Cerebellar nuclear complex (tissue), 1 donor: ENCODE measurements around the gene HHIPL2.

Experiments
- DNase-seq, 2 experiments: peaks; one replicate each; lab custom pipeline; 2025; lab: John Stamatoyannopoulos, UW

Gene HHIPL2

DNA sequence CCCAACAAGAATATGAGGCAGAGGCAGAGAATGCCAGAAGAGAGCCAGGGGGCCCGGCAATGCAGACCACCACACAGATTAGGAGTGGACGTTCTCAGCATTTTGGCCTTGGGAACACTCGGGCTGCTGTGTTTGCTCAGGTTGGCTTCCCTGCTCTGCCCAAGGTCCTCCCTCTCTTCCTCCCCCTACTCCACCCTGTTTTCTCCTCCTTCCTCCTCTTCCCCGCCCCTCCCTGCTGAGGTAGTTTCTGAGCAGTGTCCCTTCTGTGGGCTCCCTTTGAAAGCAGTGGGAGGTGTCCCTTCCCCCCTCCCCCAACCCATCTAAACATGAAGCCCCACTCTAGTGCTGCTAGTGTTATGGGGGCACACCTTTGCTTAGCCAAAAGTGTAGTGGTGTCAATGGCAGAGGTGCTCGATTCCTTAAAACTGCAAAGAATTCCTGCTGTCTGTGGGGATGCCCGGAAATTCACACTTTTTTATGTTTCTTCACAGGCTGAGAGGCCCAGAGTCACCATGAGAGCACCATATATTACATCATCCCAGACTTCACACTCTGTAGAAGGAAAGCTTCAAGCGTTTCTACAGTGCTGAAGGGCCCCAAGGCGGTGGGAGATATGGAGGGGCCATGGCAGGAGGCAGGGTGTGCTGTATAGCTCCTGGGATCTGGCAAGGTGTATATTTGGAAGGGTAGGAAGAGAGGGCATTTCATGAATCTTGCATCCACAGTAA, at the start of gene HHIPL2:
TSS of gene HHIPL2 (minus strand) at position 161 of the 728 bp plus-strand sequence. CDS start at position 101, 60 bp downstream.
- DNase-seq, result no peak

DNA sequence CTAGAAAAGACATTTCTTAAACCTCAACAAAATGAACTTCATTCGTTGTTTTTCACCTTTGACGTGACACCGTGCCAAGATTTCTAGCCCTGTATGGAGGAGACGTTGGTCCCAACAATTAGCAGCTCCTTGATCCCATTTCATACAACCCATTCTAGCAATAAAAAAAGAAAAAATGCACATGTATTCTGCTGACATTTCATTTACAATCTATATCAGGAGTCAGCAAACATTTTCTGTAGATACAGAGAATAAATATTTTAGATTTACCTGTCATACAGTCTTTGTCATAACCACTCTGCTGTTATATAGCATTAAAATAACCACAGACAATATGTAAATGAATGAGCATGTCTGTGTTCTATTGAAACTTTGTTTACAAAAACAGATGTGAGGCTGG, 48.8 kb upstream of the HHIPL2 start:
- DNase-seq, result no peak

DNA sequence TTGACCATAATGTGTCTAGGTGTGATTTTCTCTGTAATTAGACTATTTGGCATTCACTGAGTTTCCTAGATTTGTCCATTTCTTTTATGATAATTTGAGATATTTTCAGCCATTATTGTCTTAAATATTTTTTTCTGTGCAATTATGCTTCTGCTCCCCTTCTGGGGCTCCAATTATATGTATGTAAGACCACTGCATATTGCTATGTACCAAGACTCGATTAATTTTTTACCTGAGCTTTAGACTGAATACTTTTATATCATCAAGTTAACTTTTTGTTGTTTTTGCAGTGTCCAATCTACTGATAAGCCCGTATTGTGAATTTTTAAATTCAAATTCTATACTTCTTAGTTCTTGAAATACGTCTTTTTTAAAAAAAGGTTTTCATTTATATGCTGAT, 46.9 kb upstream of the HHIPL2 start:
- no peak for DNase-seq

DNA sequence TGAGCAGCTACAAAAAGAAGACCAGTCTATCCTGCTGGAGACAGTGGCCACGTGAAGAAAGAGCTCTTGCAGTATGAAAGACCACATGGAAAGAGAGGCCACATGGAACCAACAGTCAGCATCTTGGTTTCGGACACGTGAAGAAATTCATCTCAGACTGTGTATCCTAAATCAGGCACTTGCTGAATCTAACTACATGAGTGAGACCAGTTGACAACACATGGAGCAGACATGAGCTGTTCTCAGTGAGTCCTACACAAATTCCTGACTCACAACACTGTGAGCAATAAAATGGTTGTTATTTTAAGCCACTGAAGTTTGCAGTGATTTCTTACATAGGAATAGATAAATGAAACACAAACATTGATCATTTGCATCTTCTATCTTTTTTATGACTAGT, 44.3 kb upstream of the HHIPL2 start:
- DNase-seq, result no peak

DNA sequence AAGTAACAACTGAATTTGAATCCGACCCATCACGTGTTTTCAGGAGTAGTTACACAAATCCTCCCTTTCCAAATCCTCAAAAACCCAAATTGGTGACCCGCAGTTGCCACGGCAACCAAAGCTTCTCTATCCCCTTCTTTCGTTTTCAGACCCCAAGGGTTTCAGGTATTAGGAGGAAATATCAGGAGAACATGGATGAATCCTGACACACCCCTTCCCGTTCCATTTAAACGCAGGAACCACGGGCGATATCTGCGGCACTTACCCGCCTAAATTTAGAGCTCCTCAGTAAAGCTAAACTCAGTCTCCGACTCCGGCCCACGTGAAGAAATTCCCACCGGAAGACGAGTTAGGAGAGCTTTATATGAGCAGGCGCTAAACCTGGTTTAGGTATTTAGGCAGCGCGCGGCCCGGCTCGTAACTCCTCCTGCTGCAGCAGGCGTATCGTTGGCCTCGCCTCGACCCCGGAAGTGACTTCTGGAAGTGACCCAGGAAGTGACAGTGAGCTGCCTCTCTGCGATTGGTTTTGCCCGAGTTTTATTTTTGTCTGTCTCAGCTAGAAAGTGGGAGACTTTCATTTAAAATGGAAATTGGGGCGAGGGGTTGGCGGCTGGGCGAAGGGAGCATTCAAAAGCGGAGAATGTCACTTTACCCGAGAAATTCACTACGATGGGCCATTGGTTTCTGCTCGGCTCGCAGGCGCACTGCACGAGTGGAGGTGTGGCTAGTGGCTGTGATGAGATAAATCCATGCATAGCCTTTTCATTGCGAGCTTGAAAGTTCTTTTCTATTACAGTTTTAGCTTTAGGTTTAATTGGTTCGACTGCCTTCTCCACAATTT, 41.8 kb upstream of the HHIPL2 start, which contains the start of gene TAF1A:
TSS of gene TAF1A (minus strand) at position 472 of the 841 bp plus-strand sequence.
- peak; percentile 34 to 73 for DNase-seq

DNA sequence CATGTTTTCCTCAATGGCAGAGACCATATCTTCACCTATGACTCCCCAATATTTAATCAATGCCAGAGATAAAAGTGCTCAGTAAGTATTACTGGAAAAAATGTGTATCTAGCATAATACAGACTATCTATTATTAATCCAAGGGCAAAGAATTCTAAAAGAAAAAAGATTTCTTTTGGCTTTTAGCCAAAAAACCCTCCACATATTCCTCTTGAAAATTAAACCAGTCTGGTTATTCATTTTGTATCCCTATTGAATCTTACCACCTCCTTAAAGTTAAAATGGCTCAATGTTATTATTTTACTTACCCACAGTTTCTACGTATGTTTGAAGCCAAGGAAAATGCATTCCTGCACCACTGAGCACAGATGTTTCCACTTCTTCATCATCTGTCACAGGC, 40.2 kb upstream of the HHIPL2 start:
- DNase-seq, result no peak

DNA sequence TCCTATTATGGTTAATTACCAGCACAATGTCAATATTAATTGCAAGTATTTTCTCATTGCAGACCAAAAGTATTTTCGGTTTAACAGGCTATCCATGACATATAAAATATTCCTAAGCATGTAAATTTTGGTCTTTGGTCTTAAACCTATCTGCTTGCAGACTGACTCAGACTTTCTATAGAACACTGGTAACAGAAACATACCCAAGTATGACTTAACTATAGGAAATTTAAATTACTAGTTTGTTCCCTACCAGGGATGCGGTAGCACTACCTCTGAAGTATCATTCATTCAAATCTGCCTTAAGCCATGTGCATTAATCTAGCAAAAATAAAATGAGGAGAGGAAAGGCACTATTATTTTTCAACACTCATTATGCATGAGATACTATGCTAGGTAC, 38.9 kb upstream of the HHIPL2 start:
- DNase-seq, result no peak

DNA sequence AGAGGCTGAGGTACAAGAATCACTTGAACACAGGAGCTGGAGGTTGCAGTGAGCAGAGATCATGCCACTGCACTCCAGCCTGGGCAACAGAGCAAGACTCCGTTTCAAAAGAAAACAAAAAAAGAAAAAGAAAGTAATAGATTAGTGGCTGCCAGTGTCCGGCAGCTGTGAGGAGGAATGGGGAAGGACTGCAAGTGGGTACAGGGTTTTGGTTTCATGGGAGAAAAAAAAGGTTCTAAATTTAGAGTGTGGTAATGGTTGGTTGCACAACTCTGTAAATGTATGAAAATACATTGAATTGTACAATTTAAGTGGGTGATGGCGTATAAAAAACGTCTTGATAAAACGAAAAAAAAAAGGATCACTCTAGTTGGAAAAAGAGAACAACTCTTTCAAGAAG, 35.2 kb upstream of the HHIPL2 start:
- DNase-seq, result no peak

DNA sequence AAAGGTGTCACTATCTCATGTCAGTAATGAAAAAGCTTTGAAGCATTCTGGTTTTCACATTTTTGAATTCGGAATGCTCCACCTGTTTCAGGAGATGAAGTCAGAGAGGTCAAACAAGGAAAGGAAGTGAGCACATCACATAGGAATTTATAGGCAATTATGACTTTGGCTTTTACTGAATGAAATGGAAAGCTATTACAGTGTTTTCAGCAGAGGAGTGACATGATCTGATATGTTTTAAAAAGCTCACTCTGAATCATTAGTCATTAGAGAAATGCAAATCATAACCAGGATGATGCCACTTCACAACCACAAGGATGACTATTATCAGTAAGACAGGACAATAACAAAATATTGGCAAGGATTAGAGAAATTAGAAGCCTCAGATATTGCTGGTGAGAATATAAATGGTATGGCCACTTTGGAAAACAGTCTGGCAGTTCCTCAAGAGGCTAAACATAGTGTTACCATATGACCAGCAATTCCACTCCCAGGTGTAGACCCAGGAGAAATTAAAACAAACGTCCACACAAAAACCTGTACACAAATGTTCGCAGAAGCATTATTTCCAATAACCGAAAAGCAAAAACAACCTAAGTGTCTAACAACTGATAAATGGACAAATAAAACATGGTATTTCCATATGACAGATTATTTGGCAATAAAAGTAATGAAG, 34.3 kb upstream of the HHIPL2 start:
- DNase-seq, result no peak

DNA sequence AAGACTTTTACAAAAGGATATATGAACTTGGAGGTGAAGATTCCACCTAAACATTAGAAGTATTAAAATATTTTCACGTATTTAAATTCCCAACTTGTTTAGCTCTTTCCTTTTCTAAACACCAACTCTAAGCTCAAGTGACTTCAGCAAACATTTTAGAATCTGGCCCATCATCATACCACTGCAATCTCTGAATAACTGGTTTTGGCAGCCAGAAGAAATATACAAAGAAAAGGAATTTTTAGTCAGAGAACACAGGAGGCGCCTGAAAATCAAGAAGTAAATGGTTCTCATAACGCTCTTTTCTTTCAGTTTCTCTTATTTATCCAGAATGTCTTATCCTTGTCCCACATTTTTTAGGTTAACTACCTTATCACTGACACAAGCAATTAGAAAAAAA, 31.4 kb upstream of the HHIPL2 start:
- DNase-seq, result no peak

DNA sequence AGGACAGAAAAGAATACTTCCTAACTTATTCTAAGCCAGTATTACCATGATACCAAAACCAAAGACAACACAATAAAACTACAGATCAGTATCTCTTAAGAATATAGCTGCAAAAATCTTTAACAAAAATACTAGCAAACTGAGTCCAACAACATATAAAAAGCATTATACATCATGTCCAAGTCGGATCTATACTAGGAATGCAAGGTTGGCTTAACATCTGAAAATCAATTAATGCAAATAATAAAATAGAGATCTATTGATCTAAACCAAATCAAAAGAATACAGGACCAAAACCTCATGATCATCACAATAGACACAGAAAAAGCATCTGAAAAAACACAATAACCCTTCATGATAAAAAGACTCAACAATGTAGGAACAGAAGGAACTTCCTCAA, 22.9 kb upstream of the HHIPL2 start:
- DNase-seq, result no peak

DNA sequence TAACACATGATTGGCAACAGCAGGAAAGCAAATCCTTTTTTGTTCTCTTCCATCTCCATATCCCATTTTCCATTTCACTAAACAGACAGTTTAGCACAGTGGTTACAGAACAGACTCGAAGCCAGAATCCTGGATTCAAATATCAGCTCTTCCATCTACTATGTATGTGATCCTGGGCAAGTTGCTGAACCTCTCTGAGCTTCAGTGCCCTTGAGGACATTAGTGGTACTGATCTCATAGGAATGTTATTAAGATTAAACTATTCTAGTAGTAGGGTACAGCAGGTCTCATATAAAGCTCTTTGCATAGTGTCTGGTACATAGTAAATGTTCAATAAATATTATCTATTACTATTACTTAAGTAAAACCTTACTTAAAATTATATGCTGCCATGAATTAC, 13.8 kb upstream of the HHIPL2 start:
- no peak for DNase-seq

DNA sequence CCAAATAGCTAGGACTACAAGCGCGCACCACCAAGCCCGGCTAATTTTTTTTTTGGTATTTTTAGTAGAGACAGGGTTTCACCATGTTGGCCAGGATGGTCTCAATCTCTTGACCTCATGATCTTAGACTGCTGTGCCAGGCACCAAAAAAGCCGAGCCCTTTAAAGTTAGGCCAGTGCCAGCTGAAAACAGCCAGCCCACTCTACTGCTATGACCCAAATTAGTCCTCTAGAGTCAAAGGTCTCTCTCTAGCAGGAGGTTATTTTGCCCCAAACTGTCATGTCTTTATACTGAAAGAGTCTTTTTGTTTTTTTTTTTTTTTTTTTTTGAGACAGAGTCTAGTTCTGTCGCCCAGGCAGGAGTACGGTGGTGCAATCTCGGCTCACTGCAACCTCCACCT, 9.7 kb upstream of the HHIPL2 start:
- no peak for DNase-seq

DNA sequence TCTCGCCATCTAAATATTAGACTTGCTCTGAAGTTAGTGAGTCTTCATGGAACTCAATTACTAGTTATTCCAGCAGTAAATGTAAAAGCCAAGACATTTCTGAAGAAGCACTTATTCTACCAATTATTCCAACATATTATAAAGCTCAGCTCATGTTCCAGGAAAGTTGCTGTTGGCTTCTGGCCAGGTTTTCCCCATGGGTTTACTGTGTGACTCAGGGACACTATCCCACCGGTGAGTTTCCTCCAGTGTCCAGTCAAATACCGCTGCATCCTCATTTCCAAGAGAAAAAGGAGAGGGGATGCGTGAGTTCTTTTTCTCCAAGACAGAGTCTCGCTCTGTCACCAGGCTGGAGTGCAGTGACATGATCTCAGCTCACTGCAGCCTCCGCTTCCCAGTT, 9.2 kb upstream of the HHIPL2 start:
- no peak for DNase-seq

DNA sequence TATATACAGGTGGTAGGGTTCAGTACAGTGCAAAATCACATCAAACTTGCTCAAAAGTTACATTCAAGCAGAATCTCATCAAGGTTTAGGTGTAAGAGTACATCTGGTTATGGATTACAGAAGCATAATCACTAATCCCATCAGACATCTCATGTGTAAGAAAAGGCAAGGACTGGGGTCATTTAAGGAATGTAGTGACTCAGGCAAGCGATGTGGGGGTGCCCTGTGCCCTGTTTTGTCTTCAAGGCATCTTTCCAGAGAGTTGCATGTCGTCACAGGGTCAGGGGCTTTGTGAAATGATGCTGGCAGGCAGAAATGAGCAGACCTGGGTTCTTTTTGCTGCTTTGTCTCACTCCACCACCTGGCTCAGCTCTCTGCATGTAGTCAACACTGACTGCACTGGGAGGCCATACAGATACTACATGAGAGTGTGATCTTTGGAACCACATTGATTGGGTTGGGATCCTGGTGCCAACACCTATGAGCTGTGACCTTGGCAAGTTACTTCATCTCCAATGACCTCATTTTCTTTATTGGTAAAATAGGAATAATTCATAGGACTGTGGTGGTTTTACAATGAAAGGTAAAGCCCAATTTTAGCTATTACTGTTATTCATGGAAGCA, 8.2 kb upstream of the HHIPL2 start:
- no peak for DNase-seq

DNA sequence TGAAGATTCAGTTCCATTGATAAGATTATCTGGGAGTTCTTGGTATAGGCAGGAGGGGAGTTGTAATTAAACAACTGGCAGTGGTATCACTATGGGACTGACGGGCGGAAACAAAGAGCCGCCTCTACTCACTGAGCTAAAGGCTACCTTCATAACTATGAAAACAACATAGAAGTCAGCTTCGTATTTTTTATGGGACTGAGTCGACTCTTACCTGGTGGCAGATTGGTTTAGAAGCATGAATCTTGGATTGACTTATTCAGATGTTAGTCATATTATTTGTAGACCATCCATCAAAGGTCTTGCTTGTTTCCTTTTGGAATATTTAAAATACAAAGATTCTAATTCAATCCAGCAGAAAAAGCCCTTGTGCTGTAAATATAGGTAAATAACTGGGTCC, 6.3 kb upstream of the HHIPL2 start:
- DNase-seq, result no peak

DNA sequence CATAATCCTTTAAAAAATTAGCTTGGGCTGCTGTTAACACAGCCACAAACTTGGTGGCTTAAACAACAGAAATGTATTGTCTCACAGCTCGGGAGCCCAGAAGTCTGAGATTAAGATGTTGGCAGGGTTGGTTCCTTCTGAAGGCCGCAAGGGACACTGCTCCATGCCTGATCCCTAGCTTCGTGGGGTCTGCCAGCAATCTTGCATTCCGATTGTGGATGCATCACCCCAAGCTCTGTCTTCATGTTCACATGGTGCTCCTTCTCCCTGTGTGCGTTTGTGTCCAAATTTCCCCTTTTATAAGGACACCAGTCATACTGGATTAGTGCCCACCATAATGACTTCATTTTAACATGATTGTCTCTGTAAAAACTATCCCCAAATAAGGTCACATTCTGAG, 5.0 kb upstream of the HHIPL2 start:
- DNase-seq, result no peak

DNA sequence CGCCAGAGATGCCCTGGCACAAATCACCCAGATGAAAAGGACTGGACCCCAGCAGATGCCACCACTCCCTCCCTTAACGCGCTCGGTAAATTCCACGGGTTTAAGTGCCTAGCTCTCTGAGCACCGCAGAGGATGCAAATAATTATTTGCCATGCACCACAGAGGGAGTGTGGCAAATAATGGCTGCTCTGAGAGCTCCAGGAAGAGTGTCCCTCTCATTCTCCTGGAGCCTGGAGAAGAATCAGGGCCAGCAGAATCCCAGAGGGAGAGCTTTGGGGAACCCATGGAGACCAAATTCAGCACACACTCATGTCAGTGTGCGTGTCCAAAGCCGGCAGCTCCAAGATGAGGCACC, 667 bp downstream of the HHIPL2 start:
- DNase-seq, result no peak

DNA sequence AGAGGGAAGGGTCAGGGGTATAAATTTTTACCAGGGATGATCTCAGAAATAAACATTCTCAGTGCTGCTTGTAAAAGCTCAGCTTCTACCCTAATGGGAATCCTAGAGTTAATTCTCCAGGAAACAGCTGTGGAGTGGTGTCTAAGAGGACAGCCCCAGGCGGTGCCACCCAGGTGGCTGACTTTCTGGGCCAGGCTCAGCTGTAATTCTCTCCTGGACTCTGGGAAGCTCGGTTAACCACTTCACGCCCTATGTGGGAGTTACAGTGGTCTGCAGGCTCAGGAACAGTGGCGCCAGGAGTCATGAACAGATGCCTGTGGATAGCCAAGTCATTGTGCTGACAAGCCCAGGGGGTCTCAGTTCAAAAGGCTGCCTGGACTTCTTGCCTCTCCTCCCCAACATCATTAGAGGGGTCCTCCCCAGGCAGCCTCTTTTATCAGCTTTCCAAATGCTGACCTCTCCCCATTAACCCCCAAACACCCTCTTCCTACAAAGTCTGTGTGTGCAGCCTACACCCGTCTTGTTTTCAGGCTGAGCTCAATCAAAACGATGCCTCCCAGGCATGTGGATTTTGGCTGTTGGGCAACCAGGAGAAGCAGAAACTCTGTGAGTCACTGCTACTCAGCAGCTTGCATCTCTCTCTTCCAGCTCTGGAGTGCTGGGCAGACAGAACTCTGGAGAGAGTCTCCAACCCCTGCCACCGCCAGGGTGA, 1.2 kb downstream of the HHIPL2 start:
- DNase-seq, result no peak

DNA sequence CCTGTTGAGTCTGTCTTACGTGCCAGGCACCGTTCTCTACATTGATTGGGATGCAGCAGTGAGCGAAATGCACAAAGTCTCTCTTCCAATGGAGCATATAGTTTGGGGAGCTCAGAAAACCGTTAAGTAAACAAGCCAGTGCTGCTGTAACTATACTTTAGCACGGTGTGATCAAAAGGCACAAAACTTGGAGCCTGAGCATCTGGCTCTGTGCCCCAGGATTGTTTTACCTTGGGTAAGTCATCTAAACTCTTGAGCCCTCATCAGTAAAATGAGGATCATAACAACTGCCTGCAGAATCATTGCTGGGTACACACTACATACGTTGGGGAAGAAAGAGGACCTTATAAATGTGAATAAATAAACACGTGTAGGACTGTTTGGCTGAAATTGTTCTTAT, 1.8 kb downstream of the HHIPL2 start:
- no peak for DNase-seq

DNA sequence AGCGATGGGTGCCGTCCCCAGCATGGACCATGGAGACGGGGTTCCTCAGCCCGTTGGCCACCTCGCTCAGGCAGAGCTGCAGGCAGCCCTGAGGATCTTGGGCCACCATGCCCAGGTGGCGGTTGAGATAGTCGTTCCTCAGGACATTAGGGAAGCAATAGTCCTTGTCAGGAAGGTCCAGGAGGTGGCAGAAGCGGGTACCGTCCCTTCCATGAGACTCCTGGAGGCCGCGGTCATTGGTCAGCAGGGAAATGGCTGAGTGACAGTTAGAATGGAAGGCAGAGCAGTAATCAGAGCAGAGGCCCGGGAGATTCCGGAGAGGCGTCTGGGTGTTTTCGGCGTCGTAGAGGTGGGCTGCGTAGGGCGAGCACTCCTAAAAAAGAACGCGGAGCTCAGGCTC, 4.1 kb downstream of the HHIPL2 start:
- no peak for DNase-seq

DNA sequence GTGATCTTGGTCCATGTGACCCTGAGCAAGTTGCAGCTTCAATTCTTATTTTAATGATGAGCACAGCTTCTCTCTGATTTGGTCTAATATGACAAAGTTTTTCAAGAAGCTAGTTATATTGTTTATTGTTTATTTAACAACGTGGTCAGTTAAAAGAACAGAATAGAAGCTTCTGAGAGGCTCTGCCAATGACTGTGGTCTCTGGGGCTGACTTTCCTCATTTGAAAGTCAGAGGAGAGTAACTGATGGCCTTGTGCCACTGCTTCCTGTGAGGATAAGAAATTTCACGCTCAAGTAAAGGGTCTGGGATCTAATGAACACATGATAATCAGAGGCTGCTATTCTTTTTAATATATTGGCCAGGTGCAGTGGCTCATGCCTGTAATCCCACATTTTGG, 7.3 kb downstream of the HHIPL2 start:
- DNase-seq, result no peak
